OCI-LY3 (cell line): ENCODE measurements around the gene WDR83.

Experiments
- H2AFZ ChIP-seq: fragments of 200-600, 300-600 bp; shearing (Covaris generic); 2 replicates; pipeline ENCODE4 v1.6.0; 2014; ENCODE audit warnings: antibody characterized with exemption, low read depth, low read length
- H3K27ac ChIP-seq: fragments of 200-600, 300-600 bp; sonication (generic); 2 replicates; pipeline ENCODE4 v1.5.1; 2014; ENCODE audit warnings: mild to moderate bottlenecking, low read length, moderate library complexity, mixed read lengths
- H3K27me3 ChIP-seq: fragments of 200-600, 300-600 bp; sonication (generic); 2 replicates; pipeline ENCODE4 v1.6.1; 2014; ENCODE audit warnings: low read depth, low read length, mixed read lengths
- H3K36me3 ChIP-seq: fragments of 200-600, 300-600 bp; sonication (generic); replicated peaks from 2 replicates; pipeline ENCODE3; 2014; ENCODE audit warnings: low read depth, low read length, mixed read lengths
- H3K4me1 ChIP-seq: fragments of 300-600, 200-600 bp; sonication (generic); 2 replicates; pipeline ENCODE4 v1.6.1; 2014; ENCODE audit warnings: low read length, mixed read lengths
- H3K4me2 ChIP-seq: fragments of 200-600, 300-600 bp; sonication (generic); 2 replicates; pipeline ENCODE4 v1.6.1; 2014; ENCODE audit warnings: low read length, mixed read lengths
- H3K4me3 ChIP-seq: fragments of 300-600, 200-600 bp; sonication (generic); 2 replicates; pipeline ENCODE4 v1.5.1; 2014; ENCODE audit warnings: antibody characterized with exemption, mild to moderate bottlenecking, low read length, moderate library complexity
- H3K79me2 ChIP-seq: fragments of 300-600, 200-600 bp; shearing (Covaris generic); 2 replicates; pipeline ENCODE4 v1.6.1; 2014; ENCODE audit warnings: mild to moderate bottlenecking, low read length, mixed read lengths
- H3K9ac ChIP-seq: fragments of 300-600, 200-600 bp; shearing (Covaris generic); 2 replicates; pipeline ENCODE4 v1.6.0; 2014; ENCODE audit warnings: mild to moderate bottlenecking, low read length, moderate library complexity
- H3K9me3 ChIP-seq: fragments of 200-600, 300-600 bp; shearing (Covaris generic); 2 replicates; pipeline ENCODE4 v1.6.1; 2014; ENCODE audit warnings: low read length, mixed read lengths; ENCODE audit not compliant: insufficient read depth
- H4K20me1 ChIP-seq: fragments of 200-600, 300-600 bp; sonication (generic); 2 replicates; pipeline ENCODE4 v1.6.1; 2016; ENCODE audit warnings: low read length, mixed read lengths; ENCODE audit not compliant: insufficient read depth
- EZH2phosphoT487 ChIP-seq: fragments of 200-600 bp; shearing (Covaris generic); IDR thresholded peaks from 2 replicates; pipeline ENCODE4 v1.6.1; 2018; ENCODE audit warnings: antibody characterized with exemption, mixed run types, low read depth
- TF ChIP-seq, protein P1 (sequence below): fragments of 200-600, 300-600 bp; sonication (generic); IDR thresholded peaks from 2 replicates; pipeline ENCODE4 v1.5.1; 2014; ENCODE audit warnings: antibody characterized with exemption, low read length, low read depth

WDR83 gene

DNA sequence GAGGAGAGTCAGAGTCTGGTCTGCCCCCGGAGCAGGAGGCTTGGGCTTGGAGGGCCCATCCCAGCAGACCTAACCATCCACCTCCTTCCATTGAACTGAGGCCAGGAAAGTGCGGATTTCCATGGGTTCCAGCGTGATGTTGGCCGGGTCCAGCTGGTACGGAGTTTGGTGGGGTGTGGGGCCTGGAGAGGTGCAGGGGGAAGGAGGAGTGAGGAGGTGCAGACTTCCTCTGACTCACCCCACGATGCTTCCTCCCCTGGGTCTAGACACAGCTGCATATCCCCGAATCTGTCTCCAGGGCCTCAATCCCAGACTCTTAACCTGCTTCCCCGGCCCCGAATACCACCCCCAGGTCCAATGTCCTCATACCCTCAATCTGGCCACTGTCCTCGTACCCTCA is 20.1 kb upstream of the WDR83 start:
- Histone ChIP-seq H3K9ac (no peak overlapping the region), H3K9me3 (no peaks in the 10 kb centered on the region), H3K4me1 (no peaks in the 10 kb centered on the region), H3K27ac (no peak overlapping the region), H3K4me3 (no peak overlapping the region), H3K27me3 (no peaks in the 10 kb centered on the region), H2AFZ (no peak overlapping the region), H4K20me1 (peaks cover 13% of the 10 kb centered on the region; the same call in 1 of the 2 replicates), H3K4me2 (no peak overlapping the region), H3K36me3 (peaks cover 48% of the 10 kb centered on the region), H3K79me2 (no peaks in the 10 kb centered on the region)
- no peak for TF ChIP-seq EZH2phosphoT487
- TF ChIP-seq, protein P1, sequence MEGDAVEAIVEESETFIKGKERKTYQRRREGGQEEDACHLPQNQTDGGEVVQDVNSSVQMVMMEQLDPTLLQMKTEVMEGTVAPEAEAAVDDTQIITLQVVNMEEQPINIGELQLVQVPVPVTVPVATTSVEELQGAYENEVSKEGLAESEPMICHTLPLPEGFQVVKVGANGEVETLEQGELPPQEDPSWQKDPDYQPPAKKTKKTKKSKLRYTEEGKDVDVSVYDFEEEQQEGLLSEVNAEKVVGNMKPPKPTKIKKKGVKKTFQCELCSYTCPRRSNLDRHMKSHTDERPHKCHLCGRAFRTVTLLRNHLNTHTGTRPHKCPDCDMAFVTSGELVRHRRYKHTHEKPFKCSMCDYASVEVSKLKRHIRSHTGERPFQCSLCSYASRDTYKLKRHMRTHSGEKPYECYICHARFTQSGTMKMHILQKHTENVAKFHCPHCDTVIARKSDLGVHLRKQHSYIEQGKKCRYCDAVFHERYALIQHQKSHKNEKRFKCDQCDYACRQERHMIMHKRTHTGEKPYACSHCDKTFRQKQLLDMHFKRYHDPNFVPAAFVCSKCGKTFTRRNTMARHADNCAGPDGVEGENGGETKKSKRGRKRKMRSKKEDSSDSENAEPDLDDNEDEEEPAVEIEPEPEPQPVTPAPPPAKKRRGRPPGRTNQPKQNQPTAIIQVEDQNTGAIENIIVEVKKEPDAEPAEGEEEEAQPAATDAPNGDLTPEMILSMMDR = no peak

DNA sequence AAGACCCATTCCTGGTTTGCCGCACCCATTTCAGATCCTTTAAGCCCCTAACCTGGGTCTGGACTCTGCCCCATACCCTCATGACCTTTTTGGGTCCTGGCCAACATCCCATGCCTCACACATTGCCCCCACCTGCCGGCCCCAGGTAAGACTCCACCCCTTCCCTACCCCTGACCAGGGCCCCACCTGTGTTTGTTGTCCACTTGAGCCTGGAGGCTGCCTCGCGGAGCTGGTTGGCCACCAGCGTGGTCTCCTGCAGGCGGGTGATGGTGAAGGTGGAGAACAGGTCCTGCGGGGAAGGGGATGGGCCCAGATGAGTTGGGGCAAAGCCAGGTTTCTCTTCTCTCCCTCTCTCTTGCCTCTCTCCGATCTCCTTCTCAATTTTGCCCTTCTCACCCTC is 19.6 kb upstream of the WDR83 start:
- H3K9me3 ChIP-seq = no peaks in the 10 kb centered on the region
- no peaks in the 10 kb centered on the region for H3K27me3 ChIP-seq
- TF ChIP-seq, protein P1 = no peak
- TF ChIP-seq EZH2phosphoT487 = no peak
- peaks cover 52% of the 10 kb centered on the region for H3K36me3 ChIP-seq
- no peak overlapping the region for H3K27ac ChIP-seq
- no peak overlapping the region for H3K9ac ChIP-seq
- no peak overlapping the region for H3K4me3 ChIP-seq
- H3K79me2 ChIP-seq = no peaks in the 10 kb centered on the region
- H2AFZ ChIP-seq = no peak overlapping the region
- H4K20me1 ChIP-seq = peaks cover 13% of the 10 kb centered on the region; the same call in 1 of the 2 replicates
- H3K4me2 ChIP-seq = no peak overlapping the region
- no peaks in the 10 kb centered on the region for H3K4me1 ChIP-seq

DNA sequence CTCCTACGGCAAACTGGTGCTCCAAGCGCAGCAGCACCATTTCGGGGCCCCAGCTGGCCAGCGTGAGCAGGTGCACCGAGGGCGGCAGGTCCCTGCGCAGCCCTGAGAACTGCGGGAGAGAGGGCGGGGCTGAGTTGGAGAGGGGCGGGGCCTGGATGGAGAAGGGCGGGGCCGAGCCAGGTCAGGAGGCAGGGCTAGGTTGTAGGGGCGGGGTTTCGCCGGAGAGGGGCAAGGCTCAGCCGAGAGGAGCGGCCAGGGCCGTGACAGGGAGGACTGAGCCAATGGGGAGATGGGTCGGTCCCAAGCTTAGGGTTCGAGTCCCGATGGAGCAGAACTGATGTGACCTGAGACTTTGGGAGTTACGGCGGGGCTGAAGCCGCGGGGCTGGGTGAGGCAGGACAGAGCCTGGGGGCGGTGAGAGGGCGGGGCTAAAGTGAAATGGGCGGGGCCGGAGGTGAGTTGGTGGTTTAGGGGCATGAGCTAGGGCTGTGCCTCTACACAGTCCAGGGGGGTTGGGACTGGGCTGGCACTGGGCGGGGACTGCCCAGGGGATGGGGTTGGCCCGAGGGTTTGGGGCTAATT is 19.0 kb upstream of the WDR83 start:
- Histone ChIP-seq H3K9ac (no peak overlapping the region), H3K36me3 (peaks cover 55% of the 10 kb centered on the region), H4K20me1 (peaks cover 13% of the 10 kb centered on the region; the same call in 1 of the 2 replicates), H3K4me3 (no peak overlapping the region), H3K79me2 (no peaks in the 10 kb centered on the region), H3K4me2 (no peak overlapping the region), H3K27ac (no peak overlapping the region), H3K27me3 (no peaks in the 10 kb centered on the region), H3K9me3 (no peaks in the 10 kb centered on the region), H2AFZ (no peak overlapping the region), H3K4me1 (no peaks in the 10 kb centered on the region)
- no peak for TF ChIP-seq EZH2phosphoT487
- TF ChIP-seq, protein P1 = no peak

DNA sequence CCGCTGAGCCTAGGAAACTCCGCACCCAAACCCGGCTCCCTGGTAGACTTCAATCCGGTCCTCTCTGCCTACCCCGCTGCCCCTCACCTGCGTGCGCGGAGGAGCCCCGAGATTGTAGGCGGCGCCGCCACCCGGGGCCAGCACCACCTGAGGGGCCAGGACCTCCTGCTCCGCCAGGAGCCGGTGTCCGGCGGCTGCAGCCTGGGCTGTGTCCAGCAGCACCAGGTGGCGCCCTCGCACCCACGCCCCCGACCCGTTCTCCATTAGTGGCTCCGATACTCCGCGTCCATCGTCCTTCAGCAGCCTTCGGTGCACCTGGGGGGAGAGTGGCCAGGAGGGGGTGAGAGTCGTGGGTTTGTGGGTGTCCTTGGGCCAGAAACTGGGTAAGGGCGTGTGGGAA is 18.5 kb upstream of the WDR83 start:
- no peak overlapping the region for H3K9ac ChIP-seq
- H3K4me1 ChIP-seq = no peaks in the 10 kb centered on the region
- TF ChIP-seq, protein P1 = no peak
- TF ChIP-seq EZH2phosphoT487 = no peak
- no peak overlapping the region for H3K4me2 ChIP-seq
- H3K27me3 ChIP-seq = no peaks in the 10 kb centered on the region
- H4K20me1 ChIP-seq = peaks cover 13% of the 10 kb centered on the region; the same call in 1 of the 2 replicates
- H3K36me3 ChIP-seq = peaks cover 55% of the 10 kb centered on the region
- no peak overlapping the region for H2AFZ ChIP-seq
- no peaks in the 10 kb centered on the region for H3K9me3 ChIP-seq
- no peaks in the 10 kb centered on the region for H3K79me2 ChIP-seq
- no peak overlapping the region for H3K4me3 ChIP-seq
- no peak overlapping the region for H3K27ac ChIP-seq
